Mesodermal cell (in vitro differentiated cells): ENCODE results near the gene LSAMP.

ENCODE experiments used
- H3K27ac ChIP-seq: 2 replicates; pipeline ENCODE4 v1.7.0; 2013; ENCODE audit warnings: mild to moderate bottlenecking, low read depth, low read length, moderate library complexity; ENCODE audit not compliant: severe bottlenecking
- H3K36me3 ChIP-seq: 2 replicates; pipeline ENCODE4 v1.7.1; 2013; ENCODE audit warnings: mild to moderate bottlenecking, low read length, moderate library complexity; ENCODE audit not compliant: control insufficient read depth, insufficient read depth
- H3K4me1 ChIP-seq: one replicate; pipeline ENCODE4 v1.7.1; 2013; ENCODE audit warnings: mild to moderate bottlenecking, low read length; ENCODE audit not compliant: insufficient read depth, control insufficient read depth, poor library complexity, severe bottlenecking
- H3K4me3 ChIP-seq: 2 replicates; pipeline ENCODE4 v1.7.0; 2013; ENCODE audit warnings: low read length, control low read depth, mild to moderate bottlenecking; ENCODE audit not compliant: insufficient read depth, poor library complexity, severe bottlenecking; ENCODE audit errors: extremely low read depth
- H3K9me3 ChIP-seq: 2 replicates; pipeline ENCODE4 v1.7.1; 2013; ENCODE audit warnings: mild to moderate bottlenecking, low read length, moderate library complexity; ENCODE audit not compliant: control insufficient read depth
- WGBS, 2 experiments: methylation state at CpG; one replicate each; pipeline ENCODE4 v1.1.5; 2013; ENCODE audit warnings: missing lambda C conversion rate in 2 of 2; ENCODE audit not compliant: insufficient coverage in 2 of 2; 5-methylcytosine and 5-hydroxymethylcytosine counted together

LSAMP gene

DNA sequence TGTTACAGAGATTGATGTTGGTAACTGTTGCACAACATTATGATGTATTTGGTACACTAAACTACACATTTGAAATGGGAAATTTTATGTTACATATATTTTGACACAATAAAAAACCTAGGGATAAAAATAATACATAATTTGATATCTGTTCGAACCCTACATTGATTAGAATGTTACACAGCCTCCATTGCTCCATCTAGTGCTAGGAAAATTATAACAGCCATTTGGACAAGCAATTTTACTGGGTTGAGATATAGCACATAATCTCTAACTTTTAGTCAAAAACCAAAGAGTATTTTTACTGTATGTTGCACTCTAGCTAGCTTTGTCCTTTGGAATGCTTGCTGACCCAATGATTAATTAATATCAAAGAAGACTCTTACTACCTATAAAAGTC lies 108.1 kb downstream of the LSAMP start:
- H3K36me3 ChIP-seq = no peaks in the 10 kb centered on the region
- no peak overlapping the region for H3K27ac ChIP-seq
- H3K4me1 ChIP-seq = no peaks in the 10 kb centered on the region
- H3K4me3 ChIP-seq = no peak overlapping the region
- WGBS, 2 experiments = no CpG with 5 or more reads among the region's 1 CpG
- no peaks in the 10 kb centered on the region for H3K9me3 ChIP-seq

DNA sequence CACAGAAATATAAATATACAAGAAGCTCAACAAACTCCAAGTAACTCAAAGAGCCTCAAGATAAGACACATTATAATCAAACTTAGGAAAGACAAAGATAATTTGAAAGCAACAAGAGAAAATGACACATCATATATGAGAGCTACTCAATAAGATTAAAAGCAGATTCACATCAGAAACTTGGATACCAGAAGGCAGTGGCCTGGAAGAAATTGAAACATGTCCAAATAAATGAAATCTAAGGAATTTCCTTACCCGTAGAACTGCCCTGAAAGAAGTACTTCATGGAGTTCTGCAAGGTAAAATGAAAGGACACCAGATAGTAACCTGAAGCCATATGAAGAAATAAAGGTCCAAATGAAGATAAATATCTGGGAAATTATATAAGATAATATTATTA lies 113.9 kb downstream of the LSAMP start:
- no peak overlapping the region for H3K27ac ChIP-seq
- no peak overlapping the region for H3K4me3 ChIP-seq
- 100% methylated on average over 1 of the region's 1 CpG; no CpG with 5 or more reads in 1 of the 2 experiments for WGBS, 2 experiments
- H3K36me3 ChIP-seq = no peaks in the 10 kb centered on the region
- H3K4me1 ChIP-seq = no peaks in the 10 kb centered on the region
- H3K9me3 ChIP-seq = no peaks in the 10 kb centered on the region

DNA sequence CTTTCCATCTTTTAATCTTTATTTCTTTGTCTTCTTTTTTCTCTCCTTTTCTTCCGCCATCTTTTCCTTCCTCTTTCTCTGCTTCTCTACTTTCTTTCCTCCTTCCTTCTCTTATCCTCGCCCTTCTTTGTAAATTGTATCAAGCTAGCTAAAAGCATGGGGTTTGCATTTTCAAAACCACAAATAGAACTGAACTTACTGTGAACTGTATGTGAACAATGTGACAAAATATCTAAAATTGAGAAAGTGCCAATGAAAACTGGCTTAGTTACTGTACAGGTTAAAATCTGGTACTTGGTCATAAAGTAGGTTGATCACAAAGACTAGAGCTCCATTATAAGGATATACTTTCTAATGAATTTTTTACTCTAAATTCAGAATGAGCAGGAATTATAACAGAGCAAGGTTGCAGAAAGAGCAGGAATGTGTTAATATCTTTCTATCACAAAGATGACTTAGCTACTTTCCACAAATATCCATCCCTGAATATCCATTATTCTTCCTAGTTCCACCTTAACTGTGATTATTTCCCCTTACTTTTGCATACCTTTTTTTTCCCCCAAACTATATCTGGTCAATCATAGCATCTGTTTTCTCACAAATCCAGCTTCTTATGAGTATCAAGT lies 122.4 kb downstream of the LSAMP start:
- Histone ChIP-seq H3K4me3 (no peak overlapping the region), H3K36me3 (no peaks in the 10 kb centered on the region), H3K9me3 (no peaks in the 10 kb centered on the region), H3K4me1 (no peaks in the 10 kb centered on the region), H3K27ac (no peak overlapping the region)
- 100% methylated on average over 1 of the region's 2 CpGs for WGBS, 2 experiments

DNA sequence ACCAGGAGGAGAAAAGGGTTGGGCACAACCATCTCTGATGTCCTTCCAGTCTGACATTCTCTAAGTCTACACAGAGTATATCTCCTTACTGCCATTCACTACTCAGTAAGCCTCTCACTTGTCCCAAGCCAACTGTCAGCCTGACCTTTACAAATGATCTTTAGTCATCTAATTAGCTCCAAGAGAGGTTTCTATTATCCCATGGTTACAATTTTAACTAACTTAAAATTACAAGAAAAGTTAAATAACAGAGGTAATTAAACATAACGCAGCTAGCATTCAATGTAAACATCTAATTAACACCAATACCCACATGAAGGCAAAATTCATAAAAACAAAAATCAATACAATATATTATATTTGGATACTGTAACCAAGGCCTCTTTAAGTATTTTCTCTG lies 126.9 kb downstream of the LSAMP start:
- no peaks in the 10 kb centered on the region for H3K9me3 ChIP-seq
- H3K4me3 ChIP-seq = no peak overlapping the region
- no CpG with 5 or more reads among the region's 1 CpG for WGBS, 2 experiments
- H3K27ac ChIP-seq = no peak overlapping the region
- H3K36me3 ChIP-seq = no peaks in the 10 kb centered on the region
- no peaks in the 10 kb centered on the region for H3K4me1 ChIP-seq

DNA sequence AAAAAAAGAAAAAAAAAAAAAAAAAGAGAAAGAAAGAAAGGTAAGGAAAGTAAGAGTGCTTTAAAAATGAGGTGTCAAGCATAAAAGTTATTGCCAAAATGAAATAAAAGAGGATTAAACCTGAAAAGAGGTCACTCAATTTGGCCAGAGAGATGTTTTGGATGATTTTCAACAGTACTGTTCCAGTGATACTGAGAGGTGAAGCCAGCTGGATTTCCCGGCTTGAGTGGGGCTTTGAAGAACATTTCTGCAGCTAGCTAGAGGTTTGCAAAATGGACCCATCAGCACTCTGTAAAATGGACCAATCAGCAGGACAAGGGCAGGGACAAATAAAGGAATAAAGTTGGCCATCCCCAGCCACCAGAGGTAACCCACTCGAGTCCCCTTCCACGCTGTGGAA lies 128.5 kb downstream of the LSAMP start:
- Histone ChIP-seq H3K4me1 (no peaks in the 10 kb centered on the region), H3K4me3 (no peak overlapping the region), H3K36me3 (no peaks in the 10 kb centered on the region), H3K27ac (no peak overlapping the region), H3K9me3 (no peaks in the 10 kb centered on the region)
- 95 to 100% methylated on average over 3 of the region's 3 CpGs for WGBS, 2 experiments

DNA sequence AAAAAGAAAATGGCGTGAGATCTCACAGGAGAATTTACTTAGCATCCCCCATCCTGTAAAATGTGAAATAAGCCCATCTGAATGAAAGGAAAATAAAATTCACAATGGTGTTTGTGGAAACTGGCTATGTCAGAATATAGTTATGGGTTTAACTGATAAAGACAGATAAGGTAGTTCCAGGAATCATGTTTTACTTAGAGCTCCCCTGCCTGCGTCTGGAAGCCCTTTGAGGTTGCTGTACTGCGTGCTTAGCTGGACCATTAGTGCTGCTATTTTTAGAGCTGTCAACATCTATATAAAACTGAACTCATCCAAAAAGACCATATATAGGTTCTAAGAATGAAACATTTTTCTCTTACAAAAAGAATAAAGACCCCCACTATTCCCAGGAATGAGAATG lies 130.8 kb downstream of the LSAMP start:
- Histone ChIP-seq H3K36me3 (no peaks in the 10 kb centered on the region), H3K4me1 (peaks cover 4% of the 10 kb centered on the region), H3K9me3 (no peaks in the 10 kb centered on the region), H3K27ac (no peak overlapping the region), H3K4me3 (no peak overlapping the region)
- WGBS, 2 experiments = 84% methylated on average over 2 of the region's 3 CpGs; no CpG with 5 or more reads in 1 of the 2 experiments

DNA sequence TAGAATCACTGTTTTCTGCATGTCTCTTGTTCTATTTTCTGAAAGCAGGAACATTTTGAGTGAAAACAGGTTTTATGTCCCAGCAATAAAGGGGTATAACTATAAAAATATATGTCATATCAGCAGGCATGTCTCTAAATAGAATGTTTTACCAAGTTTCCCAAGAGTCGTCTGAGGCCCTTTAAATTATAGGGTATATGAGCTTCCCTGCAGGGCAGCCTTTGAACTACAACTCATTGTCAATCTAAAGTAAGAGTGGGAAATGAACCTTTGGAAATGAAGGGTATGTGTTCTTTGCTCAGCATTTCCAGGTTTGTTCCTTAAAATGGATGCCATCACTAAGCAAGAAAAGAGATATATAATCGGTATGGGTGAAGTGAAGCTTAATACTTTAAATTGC lies 138.6 kb downstream of the LSAMP start:
- H3K27ac ChIP-seq = no peak overlapping the region
- no CpG with 5 or more reads among the region's 2 CpGs for WGBS, 2 experiments
- no peak overlapping the region for H3K4me3 ChIP-seq
- H3K9me3 ChIP-seq = no peaks in the 10 kb centered on the region
- H3K36me3 ChIP-seq = no peaks in the 10 kb centered on the region
- peaks cover 4% of the 10 kb centered on the region for H3K4me1 ChIP-seq

DNA sequence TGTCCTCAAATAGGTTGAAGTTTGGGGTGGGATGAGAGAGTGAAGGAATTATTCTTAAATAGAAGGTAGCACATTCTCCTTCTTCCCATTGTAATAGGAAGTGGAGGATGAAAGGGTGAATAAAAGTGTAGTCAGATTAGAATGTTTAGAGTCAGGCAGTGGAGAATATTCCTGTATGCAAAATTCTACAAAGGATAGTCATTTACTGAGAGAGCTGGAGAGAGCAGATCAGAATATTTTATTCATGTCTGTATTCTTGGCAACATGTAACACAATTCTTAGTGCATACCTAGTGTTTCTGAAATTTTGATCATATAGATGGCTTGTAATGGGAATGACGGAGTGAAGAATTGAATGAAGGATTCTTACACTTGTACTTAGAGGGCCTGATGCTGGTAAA lies 139.1 kb downstream of the LSAMP start:
- Histone ChIP-seq H3K4me1 (peaks cover 4% of the 10 kb centered on the region), H3K4me3 (no peak overlapping the region), H3K9me3 (no peaks in the 10 kb centered on the region), H3K36me3 (no peaks in the 10 kb centered on the region), H3K27ac (no peak overlapping the region)
- WGBS, 2 experiments = 100% methylated on average over 1 of the region's 1 CpG

DNA sequence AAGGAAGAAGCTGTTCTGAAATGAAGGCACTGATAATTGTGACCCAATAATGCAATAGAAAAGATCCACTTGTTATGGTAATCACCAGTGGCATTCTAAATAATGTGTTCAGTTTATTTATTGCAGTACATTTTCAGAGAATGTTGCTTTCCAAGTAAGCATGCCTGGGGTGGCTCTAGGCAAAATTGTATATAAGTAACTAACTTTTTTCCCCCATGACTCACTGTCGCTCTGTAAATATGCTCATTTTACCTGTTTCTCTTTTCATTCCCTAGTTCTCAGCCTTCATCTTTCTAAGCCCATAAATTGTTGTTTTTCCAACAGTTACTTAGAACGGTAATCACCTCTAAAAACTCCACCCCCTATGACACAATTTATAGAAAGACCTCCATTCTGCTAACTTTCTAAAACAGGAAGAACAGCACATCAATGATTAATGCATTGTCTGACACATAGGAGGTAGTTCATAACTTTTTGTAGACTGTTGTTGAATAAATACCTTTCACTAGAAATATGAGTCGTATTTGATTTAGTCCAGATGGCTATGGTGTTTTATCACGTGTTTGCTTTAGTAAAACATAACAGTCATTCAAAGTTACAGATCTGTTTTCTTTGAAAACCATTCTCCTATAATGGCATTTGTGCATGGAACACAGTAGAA lies 143.1 kb downstream of the LSAMP start:
- H3K4me3 ChIP-seq = no peak overlapping the region
- 88 to 94% methylated on average over 2 of the region's 4 CpGs for WGBS, 2 experiments
- H3K4me1 ChIP-seq = no peaks in the 10 kb centered on the region
- H3K36me3 ChIP-seq = no peaks in the 10 kb centered on the region
- no peak overlapping the region for H3K27ac ChIP-seq
- H3K9me3 ChIP-seq = no peaks in the 10 kb centered on the region

DNA sequence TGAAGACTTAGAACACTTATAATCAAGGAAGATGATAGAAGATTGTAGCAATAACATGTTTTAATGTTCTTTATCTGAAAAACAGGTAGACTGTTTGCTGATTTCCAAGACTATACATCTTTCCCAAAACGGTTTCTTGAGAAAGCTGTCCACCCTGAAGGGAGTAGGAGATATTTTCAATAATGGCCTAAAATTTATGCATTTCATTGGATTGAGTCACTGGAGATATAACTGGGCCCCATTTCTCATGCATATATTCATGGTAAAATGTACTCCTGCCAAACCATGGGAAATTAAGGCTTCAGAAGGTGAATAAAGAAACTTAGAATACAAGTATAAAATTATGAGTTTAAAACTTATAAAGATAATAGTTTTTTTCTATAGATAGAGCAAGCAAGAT lies 143.9 kb downstream of the LSAMP start:
- no CpG with 5 or more reads among the region's 1 CpG for WGBS, 2 experiments
- H3K36me3 ChIP-seq = no peaks in the 10 kb centered on the region

DNA sequence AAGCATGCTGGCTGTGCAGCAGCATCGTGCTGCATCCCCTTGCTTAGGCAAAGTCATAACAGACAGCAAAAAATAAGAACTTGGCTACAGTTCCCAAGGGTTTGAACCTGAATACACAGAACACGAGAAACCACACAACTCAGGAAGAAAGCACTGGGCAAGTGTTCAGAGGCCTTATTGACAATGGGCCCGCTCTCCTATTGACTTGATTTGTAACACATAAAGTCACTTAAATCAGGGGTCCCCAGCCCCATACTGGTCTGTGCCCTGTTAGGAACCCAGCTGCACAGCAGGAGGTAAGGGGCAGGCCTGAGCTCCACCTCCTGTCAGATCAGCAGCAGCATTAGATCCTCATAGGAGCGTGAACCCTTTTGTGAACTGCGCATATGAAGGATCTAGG lies 145.1 kb downstream of the LSAMP start:
- no peak overlapping the region for H3K4me3 ChIP-seq
- no peak overlapping the region for H3K27ac ChIP-seq
- WGBS, 2 experiments = 100% methylated on average over 5 of the region's 5 CpGs; no CpG with 5 or more reads in 1 of the 2 experiments
- H3K4me1 ChIP-seq = no peaks in the 10 kb centered on the region
- H3K36me3 ChIP-seq = no peaks in the 10 kb centered on the region
- no peaks in the 10 kb centered on the region for H3K9me3 ChIP-seq

More for the DNA sequence above, 143.9 kb downstream of the LSAMP start:
- Histone ChIP-seq H3K4me1 (no peaks in the 10 kb centered on the region), H3K27ac (no peak overlapping the region), H3K4me3 (no peak overlapping the region), H3K9me3 (no peaks in the 10 kb centered on the region)
